SK-N-SH (cell line): ENCODE data around the gene CHST7. TPM values are rescaled to one million over a fixed set of nuclear protein-coding genes. Genes with fewer than 3 reads are reported as not detected.

ENCODE experiments used
- CTCF ChIA-PET: fragments of 300-600, 350-600 bp; formaldehyde crosslinking; extraction: SDS; loops from one replicate; lab custom pipeline; 2021; lab: Yijun Ruan, JAX
- POLR2A ChIA-PET: fragments of 350-600 bp; sonication (Branson Sonifier 250); formaldehyde crosslinking; extraction: SDS; loops from one replicate; lab custom pipeline; 2020; ENCODE audit warnings: antibody characterized with exemption, inconsistent platforms; lab: Yijun Ruan, JAX
- DNase-seq: peaks from one replicate; pipeline ENCODE4 v3.0.0; 2012
- H2AFZ ChIP-seq: fragments of 200-600 bp; sonication (generic); 2 replicates; pipeline ENCODE4 v1.8.1; 2016; ENCODE audit warnings: antibody characterized with exemption, mild to moderate bottlenecking, low read depth
- H3F3A ChIP-seq: fragments of 200-600 bp; sonication (generic); replicated peaks from 2 replicates; pipeline ENCODE3; 2016; ENCODE audit warnings: antibody characterized with exemption, mild to moderate bottlenecking; ENCODE audit not compliant: insufficient read depth
- H3K27ac ChIP-seq, 2 experiments: fragments of 200-500 bp in 1 of 2; fragments of 200-600 bp in 1 of 2; sonication (Bioruptor generic) in 1 of 2; sonication (generic), shearing (Covaris generic) in 1 of 2; 2 replicates each; pipeline versions ENCODE4 v1.5.1 to v1.6.1; 2014 to 2016; ENCODE audit warnings: low read depth in 2 of 2, inconsistent platforms in 1 of 2, low read length in 1 of 2, mild to moderate bottlenecking in 1 of 2, mixed read lengths in 1 of 2
- H3K27me3 ChIP-seq: fragments of 200-600 bp; sonication (generic), shearing (Covaris generic); 2 replicates; pipeline ENCODE4 v1.6.1; 2016; ENCODE audit warnings: mixed run types; ENCODE audit not compliant: insufficient read depth
- H3K36me3 ChIP-seq, 2 experiments: fragments of 200-500 bp in 1 of 2; fragments of 200-600 bp in 1 of 2; sonication (Bioruptor generic) in 1 of 2; sonication (generic) in 1 of 2; replicated peaks in 1 of 2; 2 replicates each; pipeline versions ENCODE3 to v1.5.1; 2014 to 2016; ENCODE audit warnings: low read length in 1 of 2, mild to moderate bottlenecking in 1 of 2; ENCODE audit not compliant: insufficient read depth in 2 of 2, control insufficient read depth in 1 of 2
- H3K4me1 ChIP-seq, 2 experiments: fragments of 200-500 bp in 1 of 2; fragments of 200-600 bp in 1 of 2; sonication (Bioruptor generic) in 1 of 2; sonication (generic), shearing (Covaris generic) in 1 of 2; 2 replicates each; pipeline versions ENCODE4 v1.5.1 to v1.6.1; 2014 to 2016; ENCODE audit warnings: low read depth in 1 of 2, low read length in 1 of 2, mixed run types in 1 of 2; ENCODE audit not compliant: insufficient read depth in 2 of 2, control insufficient read depth in 1 of 2
- H3K4me2 ChIP-seq: fragments of 200-600 bp; sonication (generic), shearing (Covaris generic); 2 replicates; pipeline ENCODE4 v1.6.1; 2017; ENCODE audit warnings: mixed run types
- H3K4me3 ChIP-seq, 2 experiments: fragments of 200-500 bp in 1 of 2; fragments of 200-600 bp in 1 of 2; sonication (Bioruptor generic) in 1 of 2; sonication (generic), shearing (Covaris generic) in 1 of 2; 2 replicates each; pipeline versions ENCODE4 v1.5.1 to v1.8.1; 2014 to 2016; ENCODE audit warnings: low read depth in 2 of 2, inconsistent platforms in 1 of 2, low read length in 1 of 2, mild to moderate bottlenecking in 1 of 2, mixed read lengths in 1 of 2, moderate library complexity in 1 of 2
- H3K79me2 ChIP-seq: fragments of 200-600 bp; sonication (generic); 2 replicates; pipeline ENCODE4 v1.8.1; 2017; ENCODE audit warnings: mild to moderate bottlenecking; ENCODE audit not compliant: insufficient read depth
- H3K9ac ChIP-seq: fragments of 200-600 bp; sonication (generic); 2 replicates; pipeline ENCODE4 v1.6.1; 2017; ENCODE audit warnings: mixed run types
- H3K9me2 ChIP-seq: fragments of 200-600 bp; sonication (generic); 2 replicates; pipeline ENCODE4 v1.6.1; 2017; ENCODE audit warnings: mixed run types
- H3K9me3 ChIP-seq: fragments of 200-600 bp; sonication (generic); 2 replicates; pipeline ENCODE4 v1.6.1; 2017; ENCODE audit warnings: mixed run types, mild to moderate bottlenecking, moderate library complexity
- H4K20me1 ChIP-seq: fragments of 200-600 bp; sonication (generic); 2 replicates; pipeline ENCODE4 v1.6.1; 2017; ENCODE audit warnings: mild to moderate bottlenecking, mixed run types; ENCODE audit not compliant: insufficient read depth
- EP300 ChIP-seq, 2 experiments: IDR thresholded peaks; 2 replicates each; pipeline versions ENCODE4 v1.4.0 to v1.6.1; 2012; ENCODE audit warnings: borderline replicate concordance in 1 of 2, low read depth in 1 of 2, low read length in 1 of 2
- EZH2phosphoT487 ChIP-seq: fragments of 200-600 bp; sonication (generic); IDR thresholded peaks from 2 replicates; pipeline ENCODE4 v1.6.1; 2017; ENCODE audit warnings: low read depth, mixed run types, mild to moderate bottlenecking, antibody characterized with exemption, moderate library complexity, borderline replicate concordance
- FOSL2 ChIP-seq: IDR thresholded peaks from 2 replicates; pipeline ENCODE4 v1.4.0; 2012; ENCODE audit warnings: low read depth, mild to moderate bottlenecking, moderate library complexity, borderline replicate concordance
- FOXM1 ChIP-seq: IDR thresholded peaks from 2 replicates; pipeline ENCODE4 v1.4.0; 2012; ENCODE audit warnings: low read depth, mild to moderate bottlenecking
- GATA2 ChIP-seq: sonication (generic); formaldehyde crosslinking; IDR thresholded peaks from 2 replicates; pipeline ENCODE4 v1.5.0; 2020; ENCODE audit warnings: mild to moderate bottlenecking, missing genetic modification reagents
- JUND ChIP-seq: IDR thresholded peaks from 2 replicates; pipeline ENCODE4 v1.4.0; 2012
- MXI1 ChIP-seq: IDR thresholded peaks from 2 replicates; pipeline ENCODE4 v1.6.1; 2012; ENCODE audit warnings: mild to moderate bottlenecking, low read depth, low read length, improper control_type of control experiment
- PBX3 ChIP-seq: IDR thresholded peaks from 2 replicates; pipeline ENCODE4; 2012
- RFX5 ChIP-seq: IDR thresholded peaks from 2 replicates; pipeline ENCODE4 v1.6.1; 2012; ENCODE audit warnings: mild to moderate bottlenecking, improper control_type of control experiment, low read length
- TCF12 ChIP-seq: IDR thresholded peaks from 2 replicates; pipeline ENCODE4 v1.4.0; 2012
- WGBS: methylation state at CpG from one replicate; pipeline ENCODE4 v1.1.6; 2017; ENCODE audit warnings: low lambda C conversion rate; 5-methylcytosine and 5-hydroxymethylcytosine counted together
- polyA plus RNA-seq, 3 experiments: library from polyadenylated mRNA; depleted of rRNA; stranded (reverse); fragments of >200 nt; gene quantifications; 2 replicates each; pipeline ENCODE4 v1.2.3, GENCODE V29; 2012
- TF ChIP-seq, protein P1 (sequence below): IDR thresholded peaks from 2 replicates; pipeline ENCODE4 v1.6.1; 2012; ENCODE audit warnings: mild to moderate bottlenecking, low read depth, low read length, moderate library complexity
- TF ChIP-seq, protein P2 (sequence below): IDR thresholded peaks from 2 replicates; pipeline ENCODE4 v1.4.0; 2012; ENCODE audit warnings: low read depth

Gene CHST7
- polyA plus RNA-seq, 1 of the 3 experiments (the other 2 are of a cell fraction): 6.2 TPM

DNA sequence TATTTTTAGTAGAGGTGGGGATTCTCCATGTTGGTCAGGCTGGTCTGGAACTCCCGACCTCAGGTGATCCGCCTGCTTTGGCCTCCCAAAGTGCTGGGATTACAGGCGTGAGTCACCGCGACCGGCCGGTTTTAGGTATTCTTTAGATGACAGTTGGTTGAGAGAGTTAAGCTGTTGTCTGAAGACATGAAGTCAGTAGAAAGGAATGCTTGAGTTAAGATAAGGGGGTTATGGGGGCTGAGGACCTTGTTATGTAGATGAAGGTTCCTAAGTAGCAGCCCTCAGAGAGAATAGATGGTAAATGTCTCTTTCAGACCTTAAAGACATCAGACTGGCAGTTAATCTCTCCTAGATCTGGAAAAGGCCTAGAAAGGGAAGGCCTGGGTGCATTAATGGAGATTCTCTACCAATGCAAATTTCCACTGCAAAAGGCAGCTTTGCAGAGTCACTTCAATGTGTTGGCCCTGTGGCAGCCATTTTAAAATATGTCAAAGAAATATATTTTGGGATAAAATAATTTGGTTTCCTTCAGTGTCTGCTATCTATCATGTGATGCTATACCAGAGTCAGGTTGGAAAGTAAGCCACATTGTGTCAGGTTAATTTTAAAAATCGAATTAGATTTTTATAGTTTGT is 22.0 kb upstream of the CHST7 start:
- POLR2A ChIA-PET: no interaction called here
- no peak for DNase-seq
- H3K27ac ChIP-seq: peak overlapping the region in 1 of 2 experiments; percentile 51; a peak in 2 of 4 replicates
- CTCF ChIA-PET: no interaction called here
- H3K4me3 ChIP-seq: no peak overlapping the region
- peaks cover 8% of the 10 kb centered on the region; the same call in 1 of the 2 replicates for H4K20me1 ChIP-seq
- H3K9me3 ChIP-seq: no peaks in the 10 kb centered on the region
- peaks cover 39% of the 10 kb centered on the region for H3K79me2 ChIP-seq
- no peaks in the 10 kb centered on the region for H3K27me3 ChIP-seq
- TF ChIP-seq JUND (0 out of 2 replicates have a peak, but pooled peaks have one; percentile 9), FOSL2 (0 out of 2 replicates have a peak, but pooled peaks have one; percentile 9), EP300 (IDR thresholded peaks at IDR 0.05; ENCODE audit: borderline replicate concordance in 1 of 2, low read depth in 1 of 2, low read length in 1 of 2) (no peak), FOXM1 (no peak), MXI1 (no peak), GATA2 (no peak), RFX5 (no peak), TCF12 (0 out of 2 replicates have a peak, but pooled peaks have one; percentile 5), PBX3 (0 out of 2 replicates have a peak, but pooled peaks have one; percentile 12)
- TF ChIP-seq, protein P1, sequence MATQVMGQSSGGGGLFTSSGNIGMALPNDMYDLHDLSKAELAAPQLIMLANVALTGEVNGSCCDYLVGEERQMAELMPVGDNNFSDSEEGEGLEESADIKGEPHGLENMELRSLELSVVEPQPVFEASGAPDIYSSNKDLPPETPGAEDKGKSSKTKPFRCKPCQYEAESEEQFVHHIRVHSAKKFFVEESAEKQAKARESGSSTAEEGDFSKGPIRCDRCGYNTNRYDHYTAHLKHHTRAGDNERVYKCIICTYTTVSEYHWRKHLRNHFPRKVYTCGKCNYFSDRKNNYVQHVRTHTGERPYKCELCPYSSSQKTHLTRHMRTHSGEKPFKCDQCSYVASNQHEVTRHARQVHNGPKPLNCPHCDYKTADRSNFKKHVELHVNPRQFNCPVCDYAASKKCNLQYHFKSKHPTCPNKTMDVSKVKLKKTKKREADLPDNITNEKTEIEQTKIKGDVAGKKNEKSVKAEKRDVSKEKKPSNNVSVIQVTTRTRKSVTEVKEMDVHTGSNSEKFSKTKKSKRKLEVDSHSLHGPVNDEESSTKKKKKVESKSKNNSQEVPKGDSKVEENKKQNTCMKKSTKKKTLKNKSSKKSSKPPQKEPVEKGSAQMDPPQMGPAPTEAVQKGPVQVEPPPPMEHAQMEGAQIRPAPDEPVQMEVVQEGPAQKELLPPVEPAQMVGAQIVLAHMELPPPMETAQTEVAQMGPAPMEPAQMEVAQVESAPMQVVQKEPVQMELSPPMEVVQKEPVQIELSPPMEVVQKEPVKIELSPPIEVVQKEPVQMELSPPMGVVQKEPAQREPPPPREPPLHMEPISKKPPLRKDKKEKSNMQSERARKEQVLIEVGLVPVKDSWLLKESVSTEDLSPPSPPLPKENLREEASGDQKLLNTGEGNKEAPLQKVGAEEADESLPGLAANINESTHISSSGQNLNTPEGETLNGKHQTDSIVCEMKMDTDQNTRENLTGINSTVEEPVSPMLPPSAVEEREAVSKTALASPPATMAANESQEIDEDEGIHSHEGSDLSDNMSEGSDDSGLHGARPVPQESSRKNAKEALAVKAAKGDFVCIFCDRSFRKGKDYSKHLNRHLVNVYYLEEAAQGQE: no peak
- no peak overlapping the region for H3K4me2 ChIP-seq
- H3K9ac ChIP-seq: no peak overlapping the region
- WGBS: 56% methylated on average over 8 of the region's 8 CpGs
- peaks cover 15% of the 10 kb centered on the region for H3F3A ChIP-seq
- no peak overlapping the region for H2AFZ ChIP-seq
- H3K9me2 ChIP-seq: no peaks in the 10 kb centered on the region
- no peaks in the 10 kb centered on the region for H3K4me1 ChIP-seq
- H3K36me3 ChIP-seq: peaks cover 0 to 11% of the 10 kb centered on the region in 2 experiments

DNA sequence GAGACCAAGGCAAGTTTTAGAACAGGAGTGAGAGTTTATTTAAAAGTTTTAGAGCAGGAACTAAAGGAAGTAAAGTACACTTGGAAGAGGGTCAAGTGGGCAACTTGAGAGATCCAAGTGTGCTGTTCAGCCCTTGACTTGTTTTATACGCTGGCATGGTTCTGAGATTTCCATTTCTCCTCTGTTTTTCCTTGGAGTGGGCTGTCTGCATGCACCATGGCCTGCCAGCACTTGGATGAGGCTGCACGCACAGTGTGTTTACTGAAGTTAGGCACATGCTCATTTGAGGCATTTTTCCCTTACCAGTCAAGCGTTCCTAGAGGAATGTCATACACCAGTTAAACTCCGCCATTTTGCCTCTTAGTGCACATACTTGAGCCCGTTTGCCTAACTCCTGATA is 19.6 kb upstream of the CHST7 start:
- CTCF ChIA-PET: interaction anchor here (1.5 to 1.7 kb wide), 2 partner anchors 132 to 243 kb away, joined by 9 to 10 read pairs; no protein-coding TSS in a partner anchor
- Histone ChIP-seq H3K9ac (no peak overlapping the region), H3K9me2 (no peaks in the 10 kb centered on the region)

More for the DNA sequence above, 19.6 kb upstream of the CHST7 start:
- TF ChIP-seq EZH2phosphoT487 (no peak), GATA2 (no peak), RFX5 (no peak)
- TF ChIP-seq, protein P2, sequence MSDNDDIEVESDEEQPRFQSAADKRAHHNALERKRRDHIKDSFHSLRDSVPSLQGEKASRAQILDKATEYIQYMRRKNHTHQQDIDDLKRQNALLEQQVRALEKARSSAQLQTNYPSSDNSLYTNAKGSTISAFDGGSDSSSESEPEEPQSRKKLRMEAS: no peak
- POLR2A ChIA-PET: no interaction called here
- no peaks in the 10 kb centered on the region for H4K20me1 ChIP-seq
- no peaks in the 10 kb centered on the region for H3K9me3 ChIP-seq
- no peak overlapping the region for H2AFZ ChIP-seq
- no peak overlapping the region for H3K27ac ChIP-seq
- WGBS: 65% methylated on average over 5 of the region's 5 CpGs
- H3K4me3 ChIP-seq: no peak overlapping the region
- H3K27me3 ChIP-seq: peaks cover 12% of the 10 kb centered on the region; the same call in 1 of the 2 replicates
- no peaks in the 10 kb centered on the region for H3K4me1 ChIP-seq
- H3K36me3 ChIP-seq: no peaks in the 10 kb centered on the region
- no peak overlapping the region for H3K4me2 ChIP-seq
- H3K79me2 ChIP-seq: peaks cover 17% of the 10 kb centered on the region
- no peak for DNase-seq
- H3F3A ChIP-seq: peaks cover 9% of the 10 kb centered on the region
